ENCODE measurements around the gene RASGEF1C.
A peak's percentile ranks its signal among the peaks of the same experiment; 100 is the strongest.
"Not testable (repeated sequence)": the region's sequence is repeated elsewhere in the genome, so short reads cannot be mapped to it uniquely, and the experiment has no call there.

RASGEF1C gene

GRCh38 chr5:180090098-180090768 lies 118.8 kb downstream of the RASGEF1C start:
- Histone ChIP-seq H3K4me3 (ENCODE audit: low read depth, low read length) (peak overlapping the region; percentile 63), H3K36me3 (replicated peaks) (no peaks in the 10 kb centered on the region), H3K27ac (peak overlapping the region; percentile 17), H3K27me3 (replicated peaks) (no peaks in the 10 kb centered on the region)
- in situ Hi-C loops (cut with HindIII; ENCODE audit: low pct_ligation_motif_present, low sequenced_read_pairs): no loop called here
- DNase-seq: peak; percentile 56
- TF ChIP-seq CTCF (IDR thresholded peaks at IDR 0.05; ENCODE audit: low read depth, low read length, missing control alignments): peak; percentile 63

- H3K4me3 ChIP-seq (ENCODE audit: low read depth, low read length): peak overlapping the region; percentile 63
- H3K36me3 ChIP-seq (replicated peaks); in situ Hi-C loops (cut with HindIII; ENCODE audit: low pct_ligation_motif_present, low sequenced_read_pairs); H3K27me3 ChIP-seq (replicated peaks); H3K27ac ChIP-seq; DNase-seq: not testable (repeated sequence)
Measured at GRCh38 chr5:180089628-180090027, 119.4 kb downstream of the RASGEF1C start.

- Histone ChIP-seq H3K27ac (no peak overlapping the region), H3K4me3 (ENCODE audit: low read depth, low read length) (no peak overlapping the region), H3K36me3 (replicated peaks) (no peaks in the 10 kb centered on the region), H3K27me3 (replicated peaks) (no peaks in the 10 kb centered on the region)
- TF ChIP-seq CTCF (IDR thresholded peaks at IDR 0.05; ENCODE audit: low read depth, low read length, missing control alignments): no peak
- DNase-seq: no peak
- in situ Hi-C loops (cut with HindIII; ENCODE audit: low pct_ligation_motif_present, low sequenced_read_pairs): no loop called here
Measured at GRCh38 chr5:180088561-180088960, 120.5 kb downstream of the RASGEF1C start.

GRCh38 chr5:180086816-180087399 lies 122.1 kb downstream of the RASGEF1C start:
- Histone ChIP-seq H3K4me3 (ENCODE audit: low read depth, low read length) (no peak overlapping the region), H3K27me3 (replicated peaks) (no peaks in the 10 kb centered on the region), H3K36me3 (replicated peaks) (no peaks in the 10 kb centered on the region), H3K27ac (no peak overlapping the region)
- DNase-seq: no peak
- TF ChIP-seq CTCF (IDR thresholded peaks at IDR 0.05; ENCODE audit: low read depth, low read length, missing control alignments): no peak
- in situ Hi-C loops (cut with HindIII; ENCODE audit: low pct_ligation_motif_present, low sequenced_read_pairs): no loop called here

GRCh38 chr5:180085837-180086236 lies 123.2 kb downstream of the RASGEF1C start:
- Histone ChIP-seq H3K27me3 (replicated peaks) (no peaks in the 10 kb centered on the region), H3K27ac (no peak overlapping the region), H3K36me3 (replicated peaks) (no peaks in the 10 kb centered on the region), H3K4me3 (ENCODE audit: low read depth, low read length) (no peak overlapping the region)
- in situ Hi-C loops (cut with HindIII; ENCODE audit: low pct_ligation_motif_present, low sequenced_read_pairs): no loop called here
- TF ChIP-seq CTCF (IDR thresholded peaks at IDR 0.05; ENCODE audit: low read depth, low read length, missing control alignments): no peak
- DNase-seq: no peak

GRCh38 chr5:180084638-180085561 lies 124.1 kb downstream of the RASGEF1C start:
- DNase-seq: no peak
- H3K27ac ChIP-seq: no peak overlapping the region
- H3K4me3 ChIP-seq (ENCODE audit: low read depth, low read length): no peak overlapping the region
- in situ Hi-C loops (cut with HindIII; ENCODE audit: low pct_ligation_motif_present, low sequenced_read_pairs): no loop called here
- H3K27me3 ChIP-seq (replicated peaks): no peaks in the 10 kb centered on the region
- TF ChIP-seq CTCF (IDR thresholded peaks at IDR 0.05; ENCODE audit: low read depth, low read length, missing control alignments): no peak
- no peaks in the 10 kb centered on the region for H3K36me3 ChIP-seq (replicated peaks)

Measured in brain microvascular endothelial cell (primary cell).